ENCODE results near the gene RBM10. TPM values are rescaled to one million over a fixed set of nuclear protein-coding genes. Genes with fewer than 3 reads are reported as not detected.

Gene RBM10
- total RNA-seq, 4 donors from 2014 or later, result 26.5 to 43.0 (median 35.2) TPM

GRCh38 chrX:47146121-47146935 lies 1.3 kb downstream of the RBM10 start:
- intact Hi-C loops (cut with DNase I), result no loop called here
- H3K27ac ChIP-seq, result peak overlapping the region; percentile 90 to 97 (median 93)
- no peaks in the 10 kb centered on the region for H3K9me3 ChIP-seq
- TF ChIP-seq POLR2A (IDR thresholded peaks at IDR 0.05), result no peak
- TF ChIP-seq, protein P1, sequence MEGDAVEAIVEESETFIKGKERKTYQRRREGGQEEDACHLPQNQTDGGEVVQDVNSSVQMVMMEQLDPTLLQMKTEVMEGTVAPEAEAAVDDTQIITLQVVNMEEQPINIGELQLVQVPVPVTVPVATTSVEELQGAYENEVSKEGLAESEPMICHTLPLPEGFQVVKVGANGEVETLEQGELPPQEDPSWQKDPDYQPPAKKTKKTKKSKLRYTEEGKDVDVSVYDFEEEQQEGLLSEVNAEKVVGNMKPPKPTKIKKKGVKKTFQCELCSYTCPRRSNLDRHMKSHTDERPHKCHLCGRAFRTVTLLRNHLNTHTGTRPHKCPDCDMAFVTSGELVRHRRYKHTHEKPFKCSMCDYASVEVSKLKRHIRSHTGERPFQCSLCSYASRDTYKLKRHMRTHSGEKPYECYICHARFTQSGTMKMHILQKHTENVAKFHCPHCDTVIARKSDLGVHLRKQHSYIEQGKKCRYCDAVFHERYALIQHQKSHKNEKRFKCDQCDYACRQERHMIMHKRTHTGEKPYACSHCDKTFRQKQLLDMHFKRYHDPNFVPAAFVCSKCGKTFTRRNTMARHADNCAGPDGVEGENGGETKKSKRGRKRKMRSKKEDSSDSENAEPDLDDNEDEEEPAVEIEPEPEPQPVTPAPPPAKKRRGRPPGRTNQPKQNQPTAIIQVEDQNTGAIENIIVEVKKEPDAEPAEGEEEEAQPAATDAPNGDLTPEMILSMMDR (IDR thresholded peaks at IDR 0.05), result no peak
- no peaks in the 10 kb centered on the region for H3K27me3 ChIP-seq
- peak overlapping the region in 2 of 3 donors; percentile 38 to 81 for H3K4me3 ChIP-seq (replicated peaks in 1 of 3)
- WGBS, 2 donors, result 0 to 10% methylated on average over 1 to 2 of the region's 10 CpGs
- H3K4me1 ChIP-seq, result peaks cover 7 to 14% of the 10 kb centered on the region in 2 donors
- peak; percentile 15 to 17 for DNase-seq
- H3K36me3 ChIP-seq, result no peaks in the 10 kb centered on the region

DNA sequence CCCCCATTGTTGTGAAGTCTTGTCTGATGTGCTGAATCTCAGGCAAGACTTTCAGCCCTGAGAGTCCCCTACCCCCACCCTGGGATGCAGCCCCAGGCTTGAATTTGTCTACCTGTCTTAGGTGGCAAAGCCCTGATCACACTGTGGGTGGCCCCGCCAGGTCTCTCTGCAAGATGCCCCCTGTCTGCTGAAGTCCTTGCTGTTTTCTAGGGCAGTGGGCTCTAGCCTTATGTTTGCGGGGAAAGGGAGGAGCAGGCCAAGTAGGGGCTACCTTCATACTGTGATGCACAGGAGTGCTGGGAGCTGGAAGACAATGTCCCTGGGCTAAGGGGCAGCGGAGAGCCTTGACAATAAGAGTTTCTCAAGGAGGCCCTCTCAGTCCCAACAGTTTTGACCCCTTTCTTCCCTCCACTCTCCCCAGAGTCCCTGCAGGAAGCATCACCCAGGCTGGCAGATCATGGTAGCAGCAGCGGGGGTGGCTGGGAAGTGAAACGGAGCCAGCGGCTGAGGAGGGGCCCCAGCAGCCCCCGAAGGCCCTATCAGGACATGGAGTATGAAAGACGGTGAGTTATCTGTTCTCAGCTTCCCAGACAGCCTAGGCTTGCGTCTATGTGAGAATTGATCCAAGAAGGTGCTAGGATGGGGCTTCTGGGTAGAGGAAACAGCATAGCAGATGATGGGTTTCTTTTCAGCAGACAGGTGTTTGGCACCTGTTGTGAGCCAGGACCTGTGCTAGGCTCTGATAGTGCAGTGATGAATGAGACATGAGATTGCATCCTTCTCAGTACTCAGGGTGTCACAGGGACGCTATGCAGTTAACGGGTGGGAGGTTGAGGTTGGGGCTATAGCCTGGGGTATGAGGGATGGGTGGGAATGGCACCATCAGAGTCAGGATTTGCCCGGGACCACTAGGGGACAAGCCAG lies 2.2 kb downstream of the RBM10 start:
- Histone ChIP-seq H3K4me3 (replicated peaks in 1 of 3) (no peak overlapping the region), H3K27me3 (no peaks in the 10 kb centered on the region), H3K4me1 (peaks cover 7 to 14% of the 10 kb centered on the region in 2 donors), H3K27ac (peak overlapping the region in 1 of 3 donors; percentile 93), H3K36me3 (no peaks in the 10 kb centered on the region), H3K9me3 (no peaks in the 10 kb centered on the region)
- no peak for DNase-seq
- 79% methylated on average over 12 of the region's 12 CpGs; no CpG with 5 or more reads in 1 of the 2 donors for WGBS, 2 donors
- TF ChIP-seq, protein P1 (IDR thresholded peaks at IDR 0.05), result no peak
- no peak for TF ChIP-seq POLR2A (IDR thresholded peaks at IDR 0.05)
- intact Hi-C loops (cut with DNase I), result no loop called here

DNA sequence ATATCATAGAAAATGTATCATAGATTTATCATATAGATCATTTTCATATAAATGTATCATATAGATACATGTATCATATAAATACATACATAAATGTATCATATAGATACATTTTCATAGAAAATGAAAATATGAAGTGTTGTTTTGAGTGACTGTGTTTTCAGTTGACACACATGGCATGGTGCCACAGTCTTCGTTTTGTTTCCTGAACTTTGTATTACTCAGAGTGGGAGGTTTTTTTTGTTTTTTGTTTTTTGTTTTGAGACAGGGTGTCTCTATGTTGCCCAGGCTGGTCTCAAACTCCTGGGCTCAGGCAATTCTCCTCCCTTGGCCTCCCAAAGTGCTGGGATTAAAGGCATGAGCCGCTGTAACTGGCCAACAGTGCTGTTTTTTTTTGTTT lies 3.9 kb downstream of the RBM10 start:
- no peak for DNase-seq

GRCh38 chrX:47151435-47151834 lies 6.4 kb downstream of the RBM10 start:
- TF ChIP-seq, protein P1 (IDR thresholded peaks at IDR 0.05), result no peak
- no peak for TF ChIP-seq POLR2A (IDR thresholded peaks at IDR 0.05)
- no peak for DNase-seq
- Histone ChIP-seq H3K27me3 (no peaks in the 10 kb centered on the region), H3K9me3 (no peaks in the 10 kb centered on the region), H3K36me3 (no peaks in the 10 kb centered on the region), H3K4me3 (replicated peaks in 1 of 3) (no peak overlapping the region), H3K4me1 (peaks cover 0 to 13% of the 10 kb centered on the region in 2 donors), H3K27ac (no peak overlapping the region)
- intact Hi-C loops (cut with DNase I), result no loop called here

More for the DNA sequence above, 3.9 kb downstream of the RBM10 start:
- Histone ChIP-seq H3K27ac (no peak overlapping the region), H3K4me1 (peaks cover 0 to 14% of the 10 kb centered on the region in 2 donors), H3K9me3 (no peaks in the 10 kb centered on the region), H3K4me3 (replicated peaks in 1 of 3) (no peak overlapping the region), H3K27me3 (no peaks in the 10 kb centered on the region), H3K36me3 (no peaks in the 10 kb centered on the region)
- no peak for TF ChIP-seq POLR2A (IDR thresholded peaks at IDR 0.05)
- TF ChIP-seq, protein P1 (IDR thresholded peaks at IDR 0.05), result no peak
- intact Hi-C loops (cut with DNase I), result no loop called here
- WGBS, 2 donors, result 55 to 74% methylated on average over 2 of the region's 2 CpGs
